ENCODE data around the gene COPS8. TPM values are rescaled to one million over a fixed set of nuclear protein-coding genes. Genes with fewer than 3 reads are reported as not detected.

Gene COPS8
- total and polyA plus RNA-seq, 2 experiments from 2014 or later: 120 to 130 TPM

DNA sequence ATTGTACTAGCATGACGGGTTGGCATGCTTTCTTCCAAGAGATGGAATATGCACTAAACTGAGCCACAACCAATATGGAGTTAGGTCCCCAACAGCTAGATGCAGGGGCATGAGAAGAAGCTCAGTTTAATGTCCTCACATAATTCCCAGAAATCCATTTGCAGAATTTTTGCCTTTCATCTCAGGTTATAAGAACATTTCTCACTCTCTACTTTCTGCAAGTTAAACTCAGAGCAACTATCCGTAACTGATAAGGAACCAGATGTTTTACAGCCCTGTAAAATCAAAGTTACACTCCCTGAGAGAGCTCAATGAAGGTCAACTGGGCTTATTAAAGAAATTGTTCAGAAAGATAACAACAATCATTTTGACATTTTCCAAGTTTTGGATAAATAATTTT is 30.7 kb downstream of the COPS8 start:
- Histone ChIP-seq H3F3A (replicated peaks; ENCODE audit: low read depth) (no peaks in the 10 kb centered on the region), H3K4me2 (no peak overlapping the region), H2AFZ (no peak overlapping the region), H3K4me3 (no peak overlapping the region), H3K27ac (ENCODE audit: low read depth) (no peak overlapping the region), H4K20me1 (replicated peaks; ENCODE audit: insufficient read depth) (no peaks in the 10 kb centered on the region), H3K36me3 (ENCODE audit: insufficient read depth) (no peaks in the 10 kb centered on the region), H3K27me3 (ENCODE audit: insufficient read depth) (no peaks in the 10 kb centered on the region), H3K4me1 (ENCODE audit: insufficient read depth) (no peaks in the 10 kb centered on the region), H3K79me2 (replicated peaks; ENCODE audit: insufficient read depth) (no peaks in the 10 kb centered on the region), H3K9me2 (ENCODE audit: insufficient read depth) (no peaks in the 10 kb centered on the region)
- ATAC-seq (no peak), DNase-seq (ENCODE audit: low spot score) (no peak)
- H3K36me3 Mint-ChIP-seq (ENCODE audit: low read depth): no peaks in the 10 kb centered on the region
- TF ChIP-seq EZH2 (IDR thresholded peaks at IDR 0.05; ENCODE audit: low read depth, unreplicated experiment): no peak
- TF ChIP-seq, protein P1, sequence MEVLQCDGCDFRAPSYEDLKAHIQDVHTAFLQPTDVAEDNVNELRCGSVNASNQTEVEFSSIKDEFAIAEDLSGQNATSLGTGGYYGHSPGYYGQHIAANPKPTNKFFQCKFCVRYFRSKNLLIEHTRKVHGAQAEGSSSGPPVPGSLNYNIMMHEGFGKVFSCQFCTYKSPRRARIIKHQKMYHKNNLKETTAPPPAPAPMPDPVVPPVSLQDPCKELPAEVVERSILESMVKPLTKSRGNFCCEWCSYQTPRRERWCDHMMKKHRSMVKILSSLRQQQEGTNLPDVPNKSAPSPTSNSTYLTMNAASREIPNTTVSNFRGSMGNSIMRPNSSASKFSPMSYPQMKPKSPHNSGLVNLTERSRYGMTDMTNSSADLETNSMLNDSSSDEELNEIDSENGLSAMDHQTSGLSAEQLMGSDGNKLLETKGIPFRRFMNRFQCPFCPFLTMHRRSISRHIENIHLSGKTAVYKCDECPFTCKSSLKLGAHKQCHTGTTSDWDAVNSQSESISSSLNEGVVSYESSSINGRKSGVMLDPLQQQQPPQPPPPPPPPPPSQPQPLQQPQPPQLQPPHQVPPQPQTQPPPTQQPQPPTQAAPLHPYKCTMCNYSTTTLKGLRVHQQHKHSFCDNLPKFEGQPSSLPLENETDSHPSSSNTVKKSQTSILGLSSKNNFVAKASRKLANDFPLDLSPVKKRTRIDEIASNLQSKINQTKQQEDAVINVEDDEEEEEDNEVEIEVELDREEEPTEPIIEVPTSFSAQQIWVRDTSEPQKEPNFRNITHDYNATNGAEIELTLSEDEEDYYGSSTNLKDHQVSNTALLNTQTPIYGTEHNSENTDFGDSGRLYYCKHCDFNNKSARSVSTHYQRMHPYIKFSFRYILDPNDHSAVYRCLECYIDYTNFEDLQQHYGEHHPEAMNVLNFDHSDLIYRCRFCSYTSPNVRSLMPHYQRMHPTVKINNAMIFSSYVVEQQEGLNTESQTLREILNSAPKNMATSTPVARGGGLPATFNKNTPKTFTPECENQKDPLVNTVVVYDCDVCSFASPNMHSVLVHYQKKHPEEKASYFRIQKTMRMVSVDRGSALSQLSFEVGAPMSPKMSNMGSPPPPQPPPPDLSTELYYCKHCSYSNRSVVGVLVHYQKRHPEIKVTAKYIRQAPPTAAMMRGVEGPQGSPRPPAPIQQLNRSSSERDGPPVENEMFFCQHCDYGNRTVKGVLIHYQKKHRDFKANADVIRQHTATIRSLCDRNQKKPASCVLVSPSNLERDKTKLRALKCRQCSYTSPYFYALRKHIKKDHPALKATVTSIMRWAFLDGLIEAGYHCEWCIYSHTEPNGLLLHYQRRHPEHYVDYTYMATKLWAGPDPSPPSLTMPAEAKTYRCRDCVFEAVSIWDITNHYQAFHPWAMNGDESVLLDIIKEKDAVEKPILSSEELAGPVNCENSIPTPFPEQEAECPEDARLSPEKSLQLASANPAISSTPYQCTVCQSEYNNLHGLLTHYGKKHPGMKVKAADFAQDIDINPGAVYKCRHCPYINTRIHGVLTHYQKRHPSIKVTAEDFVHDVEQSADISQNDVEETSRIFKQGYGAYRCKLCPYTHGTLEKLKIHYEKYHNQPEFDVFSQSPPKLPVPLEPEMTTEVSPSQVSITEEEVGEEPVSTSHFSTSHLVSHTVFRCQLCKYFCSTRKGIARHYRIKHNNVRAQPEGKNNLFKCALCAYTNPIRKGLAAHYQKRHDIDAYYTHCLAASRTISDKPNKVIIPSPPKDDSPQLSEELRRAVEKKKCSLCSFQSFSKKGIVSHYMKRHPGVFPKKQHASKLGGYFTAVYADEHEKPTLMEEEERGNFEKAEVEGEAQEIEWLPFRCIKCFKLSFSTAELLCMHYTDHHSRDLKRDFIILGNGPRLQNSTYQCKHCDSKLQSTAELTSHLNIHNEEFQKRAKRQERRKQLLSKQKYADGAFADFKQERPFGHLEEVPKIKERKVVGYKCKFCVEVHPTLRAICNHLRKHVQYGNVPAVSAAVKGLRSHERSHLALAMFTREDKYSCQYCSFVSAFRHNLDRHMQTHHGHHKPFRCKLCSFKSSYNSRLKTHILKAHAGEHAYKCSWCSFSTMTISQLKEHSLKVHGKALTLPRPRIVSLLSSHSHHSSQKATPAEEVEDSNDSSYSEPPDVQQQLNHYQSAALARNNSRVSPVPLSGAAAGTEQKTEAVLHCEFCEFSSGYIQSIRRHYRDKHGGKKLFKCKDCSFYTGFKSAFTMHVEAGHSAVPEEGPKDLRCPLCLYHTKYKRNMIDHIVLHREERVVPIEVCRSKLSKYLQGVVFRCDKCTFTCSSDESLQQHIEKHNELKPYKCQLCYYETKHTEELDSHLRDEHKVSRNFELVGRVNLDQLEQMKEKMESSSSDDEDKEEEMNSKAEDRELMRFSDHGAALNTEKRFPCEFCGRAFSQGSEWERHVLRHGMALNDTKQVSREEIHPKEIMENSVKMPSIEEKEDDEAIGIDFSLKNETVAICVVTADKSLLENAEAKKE (CRISPR knock-in tag; IDR thresholded peaks at IDR 0.05): no peak
- TF ChIP-seq, protein P2, sequence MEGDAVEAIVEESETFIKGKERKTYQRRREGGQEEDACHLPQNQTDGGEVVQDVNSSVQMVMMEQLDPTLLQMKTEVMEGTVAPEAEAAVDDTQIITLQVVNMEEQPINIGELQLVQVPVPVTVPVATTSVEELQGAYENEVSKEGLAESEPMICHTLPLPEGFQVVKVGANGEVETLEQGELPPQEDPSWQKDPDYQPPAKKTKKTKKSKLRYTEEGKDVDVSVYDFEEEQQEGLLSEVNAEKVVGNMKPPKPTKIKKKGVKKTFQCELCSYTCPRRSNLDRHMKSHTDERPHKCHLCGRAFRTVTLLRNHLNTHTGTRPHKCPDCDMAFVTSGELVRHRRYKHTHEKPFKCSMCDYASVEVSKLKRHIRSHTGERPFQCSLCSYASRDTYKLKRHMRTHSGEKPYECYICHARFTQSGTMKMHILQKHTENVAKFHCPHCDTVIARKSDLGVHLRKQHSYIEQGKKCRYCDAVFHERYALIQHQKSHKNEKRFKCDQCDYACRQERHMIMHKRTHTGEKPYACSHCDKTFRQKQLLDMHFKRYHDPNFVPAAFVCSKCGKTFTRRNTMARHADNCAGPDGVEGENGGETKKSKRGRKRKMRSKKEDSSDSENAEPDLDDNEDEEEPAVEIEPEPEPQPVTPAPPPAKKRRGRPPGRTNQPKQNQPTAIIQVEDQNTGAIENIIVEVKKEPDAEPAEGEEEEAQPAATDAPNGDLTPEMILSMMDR (conservative IDR thresholded peaks at IDR 0.05; ENCODE audit: low read depth in 2 of 2): no peak
- TF ChIP-seq NANOG (IDR thresholded peaks at IDR 0.05; ENCODE audit: borderline replicate concordance): no peak
- no peak for TF ChIP-seq JUNB (IDR thresholded peaks at IDR 0.05; ENCODE audit: unreplicated experiment)
- no peak for TF ChIP-seq ZNF114 (CRISPR knock-in tag; IDR thresholded peaks at IDR 0.05)
- TF ChIP-seq, protein P3, sequence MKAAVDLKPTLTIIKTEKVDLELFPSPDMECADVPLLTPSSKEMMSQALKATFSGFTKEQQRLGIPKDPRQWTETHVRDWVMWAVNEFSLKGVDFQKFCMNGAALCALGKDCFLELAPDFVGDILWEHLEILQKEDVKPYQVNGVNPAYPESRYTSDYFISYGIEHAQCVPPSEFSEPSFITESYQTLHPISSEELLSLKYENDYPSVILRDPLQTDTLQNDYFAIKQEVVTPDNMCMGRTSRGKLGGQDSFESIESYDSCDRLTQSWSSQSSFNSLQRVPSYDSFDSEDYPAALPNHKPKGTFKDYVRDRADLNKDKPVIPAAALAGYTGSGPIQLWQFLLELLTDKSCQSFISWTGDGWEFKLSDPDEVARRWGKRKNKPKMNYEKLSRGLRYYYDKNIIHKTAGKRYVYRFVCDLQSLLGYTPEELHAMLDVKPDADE (IDR thresholded peaks at IDR 0.05): no peak
- TF ChIP-seq EZH2phosphoT487 (IDR thresholded peaks at IDR 0.05; ENCODE audit: unreplicated experiment): no peak
- TF ChIP-seq POLR2AphosphoS5 (IDR thresholded peaks at IDR 0.05; ENCODE audit: low read depth): no peak
- TF ChIP-seq STAT1 (IDR thresholded peaks at IDR 0.05; ENCODE audit: unreplicated experiment): no peak
- no peaks in the 10 kb centered on the region for H3K27me3 Mint-ChIP-seq (ENCODE audit: insufficient read depth, low read depth, poor library complexity)
- peaks cover 8% of the 10 kb centered on the region; the same call in 2 of the 3 replicates for H3K9me3 Mint-ChIP-seq
- no peak overlapping the region for H3K4me3 Mint-ChIP-seq
- no peak overlapping the region for H3K27ac Mint-ChIP-seq
- no peaks in the 10 kb centered on the region for H3K4me1 Mint-ChIP-seq

All from GM23338 (cell line).